Neural cell (in vitro differentiated cells): ENCODE data around the gene NUDCD3. TPM values are rescaled to one million over a fixed set of nuclear protein-coding genes. Genes with fewer than 3 reads are reported as not detected.

Source experiments
- H2AFZ ChIP-seq: fragments of 200-600, 300-800 bp; sonication (generic), shearing (Covaris generic); 2 replicates; pipeline ENCODE4 v1.6.0; 2014; ENCODE audit warnings: low read depth, mild to moderate bottlenecking, antibody characterized with exemption, low read length, moderate library complexity
- H3F3A ChIP-seq: fragments of 200-600 bp; shearing (Covaris generic); 2 replicates; pipeline ENCODE4 v1.6.1; 2016; ENCODE audit warnings: mild to moderate bottlenecking, moderate library complexity, mixed read lengths, antibody characterized with exemption, low read length; ENCODE audit not compliant: insufficient read depth, poor library complexity, severe bottlenecking
- H3K27ac ChIP-seq: fragments of 200-600, 300-800 bp; sonication (generic), shearing (Covaris generic); 2 replicates; pipeline ENCODE4 v1.5.1; 2014; ENCODE audit warnings: mild to moderate bottlenecking, low read length, moderate library complexity
- H3K27me3 ChIP-seq: fragments of 300-800, 200-600 bp; sonication (generic), shearing (Covaris generic); 2 replicates; pipeline ENCODE4 v1.6.0; 2014; ENCODE audit warnings: mild to moderate bottlenecking, low read depth, low read length, moderate library complexity; ENCODE audit not compliant: insufficient read depth
- H3K36me3 ChIP-seq: fragments of 300-800, 200-600 bp; sonication (generic), shearing (Covaris generic); 2 replicates; pipeline ENCODE4 v1.5.1; 2014; ENCODE audit warnings: mild to moderate bottlenecking, antibody characterized with exemption, low read length, moderate library complexity; ENCODE audit not compliant: insufficient read depth
- H3K4me2 ChIP-seq: fragments of 300-800, 200-600 bp; sonication (generic), shearing (Covaris generic); 2 replicates; pipeline ENCODE4 v1.6.0; 2014; ENCODE audit warnings: mild to moderate bottlenecking, low read length
- H3K4me3 ChIP-seq: fragments of 300-800, 200-600 bp; sonication (generic), shearing (Covaris generic); 2 replicates; pipeline ENCODE4 v1.5.1; 2014; ENCODE audit warnings: mild to moderate bottlenecking, low read length, moderate library complexity
- H3K79me2 ChIP-seq: fragments of 200-600 bp; shearing (Covaris generic); replicated peaks from 2 replicates; pipeline ENCODE4 v1.6.0; 2014; ENCODE audit warnings: mild to moderate bottlenecking, low read length, moderate library complexity; ENCODE audit not compliant: insufficient read depth
- H3K9ac ChIP-seq: fragments of 300-800, 200-600 bp; sonication (generic), shearing (Covaris generic); 2 replicates; pipeline ENCODE4 v1.6.1; 2016; ENCODE audit warnings: mild to moderate bottlenecking, low read length, mixed read lengths
- H3K9me2 ChIP-seq: fragments of 200-600 bp; shearing (Covaris generic); 2 replicates; pipeline ENCODE4 v1.6.1; 2016; ENCODE audit warnings: mild to moderate bottlenecking, low read length, mixed read lengths; ENCODE audit not compliant: insufficient read depth
- H3K9me3 ChIP-seq: fragments of 200-600, 300-800 bp; sonication (generic), shearing (Covaris generic); 2 replicates; pipeline ENCODE4 v1.6.1; 2016; ENCODE audit warnings: mild to moderate bottlenecking, mixed run types, low read length, moderate library complexity, mixed read lengths
- H4K20me1 ChIP-seq: fragments of 200-600 bp; shearing (Covaris generic); 2 replicates; pipeline ENCODE4 v1.6.1; 2016; ENCODE audit warnings: mild to moderate bottlenecking, mixed run types; ENCODE audit not compliant: insufficient read depth
- EP300 ChIP-seq: fragments of 450-650 bp; conservative IDR thresholded peaks from 2 replicates; pipeline ENCODE4 v1.6.1; 2014; ENCODE audit warnings: antibody characterized with exemption, mild to moderate bottlenecking, moderate library complexity; ENCODE audit not compliant: poor library complexity, severe bottlenecking
- EZH2 ChIP-seq: fragments of 200-600, 300-800 bp; shearing (Covaris generic), sonication (generic); IDR thresholded peaks from 2 replicates; pipeline ENCODE4 v1.6.1; 2014; ENCODE audit warnings: antibody characterized with exemption, low read length, borderline replicate concordance, mild to moderate bottlenecking; ENCODE audit not compliant: insufficient read depth, poor library complexity, severe bottlenecking
- MXI1 ChIP-seq: fragments of 450-650 bp; conservative IDR thresholded peaks from 2 replicates; pipeline ENCODE4 v1.6.1; 2014; ENCODE audit warnings: antibody characterized with exemption, mild to moderate bottlenecking; ENCODE audit not compliant: poor library complexity, severe bottlenecking
- POLR2AphosphoS5 ChIP-seq: IDR thresholded peaks from 2 replicates; pipeline ENCODE4 v1.6.1; 2012
- RAD21 ChIP-seq: fragments of 450-650 bp; conservative IDR thresholded peaks from 2 replicates; pipeline ENCODE4 v1.6.1; 2014; ENCODE audit warnings: antibody characterized with exemption, mild to moderate bottlenecking, moderate library complexity
- SMC3 ChIP-seq: fragments of 450-650 bp; conservative IDR thresholded peaks from 2 replicates; pipeline ENCODE4 v1.6.1; 2014; ENCODE audit warnings: antibody characterized with exemption, mild to moderate bottlenecking, moderate library complexity; ENCODE audit not compliant: poor library complexity
- TAF1 ChIP-seq: IDR thresholded peaks from 2 replicates; pipeline ENCODE4 v1.6.1; 2012; ENCODE audit warnings: low read depth
- polyA plus RNA-seq: library from polyadenylated mRNA; depleted of rRNA; stranded (reverse); fragments of >200 nt; gene quantifications from 2 replicates; pipeline ENCODE4 v1.2.3, GENCODE V29; 2014
- TF ChIP-seq, protein P1 (sequence below): fragments of 450-650 bp; IDR thresholded peaks from 2 replicates; pipeline ENCODE4 v1.5.1; 2014; ENCODE audit warnings: antibody characterized with exemption, mild to moderate bottlenecking, moderate library complexity; ENCODE audit not compliant: poor library complexity, severe bottlenecking
- TF ChIP-seq, protein P2 (sequence below): IDR thresholded peaks from 2 replicates; pipeline ENCODE4 v1.6.1; 2012; ENCODE audit warnings: borderline replicate concordance

NUDCD3 gene
- polyA plus RNA-seq, 1 donor from 2014 or later: 69.9 TPM

DNA sequence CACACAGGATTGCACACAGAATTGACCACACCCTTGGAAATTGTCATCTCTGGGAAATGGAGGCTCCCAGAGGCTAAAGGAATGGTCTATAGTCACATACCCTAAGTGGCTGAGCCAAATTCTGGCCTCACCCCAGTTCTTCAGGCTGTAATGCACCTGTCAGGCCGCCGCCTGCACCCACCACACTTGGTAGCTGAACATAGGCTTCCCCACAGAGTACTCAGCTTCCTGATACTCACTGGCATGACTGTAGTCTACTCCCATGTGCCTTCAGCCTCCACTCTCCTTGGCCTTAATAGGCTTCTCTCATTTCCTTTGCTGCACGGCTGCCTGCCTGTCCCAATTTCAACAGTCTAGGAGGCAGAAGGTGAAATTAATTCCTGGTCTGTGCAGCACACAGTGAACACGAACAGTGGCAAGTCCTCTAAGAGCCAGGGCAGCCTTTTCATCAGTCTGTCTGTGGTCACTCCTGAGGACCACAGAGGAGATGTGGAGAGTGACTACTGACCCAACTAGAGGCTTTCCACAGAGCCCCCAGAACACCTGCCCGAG lies 42.5 kb downstream of the NUDCD3 start:
- H3K4me3 ChIP-seq: no peak overlapping the region
- no peaks in the 10 kb centered on the region for H3K9me3 ChIP-seq
- H3K4me2 ChIP-seq: no peak overlapping the region
- no peaks in the 10 kb centered on the region for H3K27me3 ChIP-seq
- no peaks in the 10 kb centered on the region for H3K36me3 ChIP-seq
- no peaks in the 10 kb centered on the region for H3K9me2 ChIP-seq
- H3K79me2 ChIP-seq: peaks cover 8% of the 10 kb centered on the region
- H3K27ac ChIP-seq: no peak overlapping the region
- H3K9ac ChIP-seq: no peak overlapping the region
- no peak for TF ChIP-seq MXI1
- TF ChIP-seq POLR2AphosphoS5: no peak
- no peaks in the 10 kb centered on the region for H3F3A ChIP-seq
- H2AFZ ChIP-seq: no peak overlapping the region
- H4K20me1 ChIP-seq: no peaks in the 10 kb centered on the region

DNA sequence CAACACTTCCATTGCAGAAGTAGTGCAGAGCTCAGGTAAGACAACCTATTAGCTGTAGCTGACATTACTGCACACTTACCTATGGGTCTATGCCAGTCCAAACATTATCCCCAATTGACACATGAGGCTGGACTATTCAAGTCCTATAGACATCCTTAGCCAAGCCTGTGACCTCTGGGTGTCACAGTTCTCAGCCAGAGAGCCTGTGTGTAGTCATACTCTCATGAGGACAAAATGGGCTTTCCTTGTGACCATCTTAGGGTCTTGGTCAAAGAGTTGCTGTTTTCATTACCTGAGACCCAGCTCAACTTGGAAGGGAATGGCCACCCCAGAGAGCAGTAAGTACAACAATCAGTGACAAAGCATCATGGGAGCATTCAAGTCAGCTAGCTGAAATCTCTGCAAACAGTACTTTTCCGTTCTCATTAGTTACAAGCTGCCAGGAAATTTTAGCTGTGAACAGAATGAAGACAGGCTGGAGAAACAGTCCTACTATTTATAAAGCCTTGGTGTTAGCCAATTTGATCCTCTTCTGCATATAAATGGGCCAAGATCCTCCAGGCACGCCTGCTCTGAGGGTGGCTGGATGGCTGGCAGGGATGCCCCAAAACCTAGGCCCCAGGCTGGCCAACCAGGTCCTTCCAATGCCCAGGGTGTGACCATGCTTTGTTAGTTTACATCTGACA lies 44.3 kb downstream of the NUDCD3 start:
- TF ChIP-seq, protein P1, sequence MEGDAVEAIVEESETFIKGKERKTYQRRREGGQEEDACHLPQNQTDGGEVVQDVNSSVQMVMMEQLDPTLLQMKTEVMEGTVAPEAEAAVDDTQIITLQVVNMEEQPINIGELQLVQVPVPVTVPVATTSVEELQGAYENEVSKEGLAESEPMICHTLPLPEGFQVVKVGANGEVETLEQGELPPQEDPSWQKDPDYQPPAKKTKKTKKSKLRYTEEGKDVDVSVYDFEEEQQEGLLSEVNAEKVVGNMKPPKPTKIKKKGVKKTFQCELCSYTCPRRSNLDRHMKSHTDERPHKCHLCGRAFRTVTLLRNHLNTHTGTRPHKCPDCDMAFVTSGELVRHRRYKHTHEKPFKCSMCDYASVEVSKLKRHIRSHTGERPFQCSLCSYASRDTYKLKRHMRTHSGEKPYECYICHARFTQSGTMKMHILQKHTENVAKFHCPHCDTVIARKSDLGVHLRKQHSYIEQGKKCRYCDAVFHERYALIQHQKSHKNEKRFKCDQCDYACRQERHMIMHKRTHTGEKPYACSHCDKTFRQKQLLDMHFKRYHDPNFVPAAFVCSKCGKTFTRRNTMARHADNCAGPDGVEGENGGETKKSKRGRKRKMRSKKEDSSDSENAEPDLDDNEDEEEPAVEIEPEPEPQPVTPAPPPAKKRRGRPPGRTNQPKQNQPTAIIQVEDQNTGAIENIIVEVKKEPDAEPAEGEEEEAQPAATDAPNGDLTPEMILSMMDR: no peak
- TF ChIP-seq MXI1 (no peak), SMC3 (no peak), RAD21 (no peak), EZH2 (no peak), TAF1 (no peak), EP300 (no peak), POLR2AphosphoS5 (no peak)
- TF ChIP-seq, protein P2, sequence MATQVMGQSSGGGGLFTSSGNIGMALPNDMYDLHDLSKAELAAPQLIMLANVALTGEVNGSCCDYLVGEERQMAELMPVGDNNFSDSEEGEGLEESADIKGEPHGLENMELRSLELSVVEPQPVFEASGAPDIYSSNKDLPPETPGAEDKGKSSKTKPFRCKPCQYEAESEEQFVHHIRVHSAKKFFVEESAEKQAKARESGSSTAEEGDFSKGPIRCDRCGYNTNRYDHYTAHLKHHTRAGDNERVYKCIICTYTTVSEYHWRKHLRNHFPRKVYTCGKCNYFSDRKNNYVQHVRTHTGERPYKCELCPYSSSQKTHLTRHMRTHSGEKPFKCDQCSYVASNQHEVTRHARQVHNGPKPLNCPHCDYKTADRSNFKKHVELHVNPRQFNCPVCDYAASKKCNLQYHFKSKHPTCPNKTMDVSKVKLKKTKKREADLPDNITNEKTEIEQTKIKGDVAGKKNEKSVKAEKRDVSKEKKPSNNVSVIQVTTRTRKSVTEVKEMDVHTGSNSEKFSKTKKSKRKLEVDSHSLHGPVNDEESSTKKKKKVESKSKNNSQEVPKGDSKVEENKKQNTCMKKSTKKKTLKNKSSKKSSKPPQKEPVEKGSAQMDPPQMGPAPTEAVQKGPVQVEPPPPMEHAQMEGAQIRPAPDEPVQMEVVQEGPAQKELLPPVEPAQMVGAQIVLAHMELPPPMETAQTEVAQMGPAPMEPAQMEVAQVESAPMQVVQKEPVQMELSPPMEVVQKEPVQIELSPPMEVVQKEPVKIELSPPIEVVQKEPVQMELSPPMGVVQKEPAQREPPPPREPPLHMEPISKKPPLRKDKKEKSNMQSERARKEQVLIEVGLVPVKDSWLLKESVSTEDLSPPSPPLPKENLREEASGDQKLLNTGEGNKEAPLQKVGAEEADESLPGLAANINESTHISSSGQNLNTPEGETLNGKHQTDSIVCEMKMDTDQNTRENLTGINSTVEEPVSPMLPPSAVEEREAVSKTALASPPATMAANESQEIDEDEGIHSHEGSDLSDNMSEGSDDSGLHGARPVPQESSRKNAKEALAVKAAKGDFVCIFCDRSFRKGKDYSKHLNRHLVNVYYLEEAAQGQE: no peak
- no peak overlapping the region for H3K4me3 ChIP-seq

More for the DNA sequence above, 44.3 kb downstream of the NUDCD3 start:
- no peaks in the 10 kb centered on the region for H3K27me3 ChIP-seq
- H3K9me3 ChIP-seq: no peaks in the 10 kb centered on the region
- peaks cover 8% of the 10 kb centered on the region for H3K79me2 ChIP-seq
- no peaks in the 10 kb centered on the region for H3K36me3 ChIP-seq
- H3K27ac ChIP-seq: no peak overlapping the region
- H3K9me2 ChIP-seq: no peaks in the 10 kb centered on the region
- H3K4me2 ChIP-seq: no peak overlapping the region
- no peak overlapping the region for H3K9ac ChIP-seq
- no peaks in the 10 kb centered on the region for H3F3A ChIP-seq
- H4K20me1 ChIP-seq: no peaks in the 10 kb centered on the region
- H2AFZ ChIP-seq: no peak overlapping the region
